OCI-LY7 (cell line): ENCODE measurements around the gene ACOT13.

Experiments used
- CTCF ChIP-seq: fragments of 200-600 bp; sonication (generic); conservative IDR thresholded peaks from 2 replicates; pipeline ENCODE4 v1.5.1; 2014; ENCODE audit warnings: mild to moderate bottlenecking, antibody characterized with exemption, low read length, moderate library complexity, mixed read lengths
- EZH2phosphoT487 ChIP-seq: fragments of 200-600 bp; sonication (generic); IDR thresholded peaks from 2 replicates; pipeline ENCODE4 v1.6.1; 2018; ENCODE audit warnings: low read depth, borderline replicate concordance, mild to moderate bottlenecking, mixed run types, antibody characterized with exemption, low read length, moderate library complexity, mixed read lengths

DNA sequence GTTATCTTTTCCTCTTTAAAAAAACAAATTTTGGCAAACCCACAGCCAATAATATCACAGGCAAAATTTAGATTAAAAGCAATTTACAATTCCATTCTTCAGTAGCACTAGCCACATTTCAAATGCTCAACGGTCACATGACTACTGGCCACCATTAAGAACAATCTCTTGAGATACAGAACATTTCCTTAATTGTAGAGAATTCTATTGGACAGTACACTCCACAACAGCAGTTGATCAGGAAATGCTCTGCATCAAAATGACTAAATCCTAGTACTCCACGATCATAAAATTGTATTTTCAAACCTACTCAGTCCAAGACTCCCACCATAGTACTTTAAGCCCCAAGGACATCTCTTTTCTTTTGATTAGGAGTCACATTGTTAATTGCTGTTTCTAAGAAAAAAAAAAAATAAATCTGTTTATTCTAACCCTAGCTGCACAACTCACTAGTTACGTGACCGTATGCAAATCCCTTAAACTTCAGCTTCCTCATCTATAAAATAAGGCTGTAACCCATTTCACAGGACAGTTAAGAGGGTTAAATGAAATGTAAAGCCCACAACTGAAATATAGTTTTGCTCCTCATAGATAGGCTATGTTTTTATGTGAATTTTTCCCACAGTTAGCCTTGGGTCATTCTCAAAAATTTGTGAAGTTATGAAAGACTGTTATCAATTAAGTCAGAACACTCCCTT, 42.3 kb downstream of the ACOT13 start:
- TF ChIP-seq CTCF (no peak), EZH2phosphoT487 (no peak)
